ENCODE results near the gene SENP1.

Gene SENP1

DNA sequence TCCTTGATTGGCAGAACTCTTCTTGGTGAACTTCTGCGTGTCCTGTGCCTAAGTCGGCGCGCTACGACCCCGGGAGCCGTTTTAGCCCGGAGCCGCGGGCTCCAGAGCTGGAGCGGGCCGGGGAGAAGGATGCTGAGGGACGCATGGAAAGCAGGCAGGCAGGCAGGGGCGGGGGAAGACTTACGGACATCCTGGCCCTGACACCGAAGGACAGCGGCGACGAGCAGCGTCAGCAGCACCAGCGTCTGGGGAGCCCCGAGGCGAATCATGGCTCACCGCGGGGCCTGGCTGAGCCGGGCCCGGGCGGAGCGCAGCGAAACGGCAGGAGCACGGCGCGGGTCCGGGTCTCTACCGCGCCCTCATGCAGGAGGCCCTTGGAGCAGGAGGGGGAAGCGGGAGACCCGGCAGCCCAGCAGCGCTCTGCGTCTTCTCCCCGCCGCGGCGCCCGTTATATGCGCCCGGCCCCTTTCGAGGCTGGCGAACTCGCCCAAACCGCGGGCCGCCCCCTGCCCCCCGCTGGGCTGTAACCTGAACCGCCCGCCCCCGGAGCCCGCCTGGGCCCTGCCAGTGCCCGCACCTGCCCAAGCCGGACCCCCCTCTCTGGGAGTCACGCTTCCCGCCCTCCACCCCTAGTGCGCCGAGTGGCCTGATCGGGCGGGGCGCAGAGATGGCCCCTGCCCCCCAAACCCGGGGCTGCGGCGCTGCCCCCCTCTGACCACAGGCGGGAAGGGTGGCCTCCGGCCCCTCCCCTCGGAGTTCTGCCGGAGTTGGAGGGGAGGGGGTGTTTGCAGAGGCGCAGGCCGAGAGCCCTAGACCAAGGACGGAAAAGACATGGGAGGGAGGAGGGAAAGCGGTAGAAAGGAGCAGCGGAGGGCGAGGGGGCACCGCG lies 101.6 kb downstream of the SENP1 start, which contains the start of gene COL2A1:
TSS of gene COL2A1 (minus strand) at position 424 of the 889 bp plus-strand sequence. CDS start at position 269, 155 bp downstream.
- TF ChIP-seq, protein P1, sequence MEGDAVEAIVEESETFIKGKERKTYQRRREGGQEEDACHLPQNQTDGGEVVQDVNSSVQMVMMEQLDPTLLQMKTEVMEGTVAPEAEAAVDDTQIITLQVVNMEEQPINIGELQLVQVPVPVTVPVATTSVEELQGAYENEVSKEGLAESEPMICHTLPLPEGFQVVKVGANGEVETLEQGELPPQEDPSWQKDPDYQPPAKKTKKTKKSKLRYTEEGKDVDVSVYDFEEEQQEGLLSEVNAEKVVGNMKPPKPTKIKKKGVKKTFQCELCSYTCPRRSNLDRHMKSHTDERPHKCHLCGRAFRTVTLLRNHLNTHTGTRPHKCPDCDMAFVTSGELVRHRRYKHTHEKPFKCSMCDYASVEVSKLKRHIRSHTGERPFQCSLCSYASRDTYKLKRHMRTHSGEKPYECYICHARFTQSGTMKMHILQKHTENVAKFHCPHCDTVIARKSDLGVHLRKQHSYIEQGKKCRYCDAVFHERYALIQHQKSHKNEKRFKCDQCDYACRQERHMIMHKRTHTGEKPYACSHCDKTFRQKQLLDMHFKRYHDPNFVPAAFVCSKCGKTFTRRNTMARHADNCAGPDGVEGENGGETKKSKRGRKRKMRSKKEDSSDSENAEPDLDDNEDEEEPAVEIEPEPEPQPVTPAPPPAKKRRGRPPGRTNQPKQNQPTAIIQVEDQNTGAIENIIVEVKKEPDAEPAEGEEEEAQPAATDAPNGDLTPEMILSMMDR (IDR thresholded peaks at IDR 0.05; ENCODE audit: low read depth, low read length): no peak
- DNase-seq (ENCODE audit: extremely low read depth, low read depth): no peak

DNA sequence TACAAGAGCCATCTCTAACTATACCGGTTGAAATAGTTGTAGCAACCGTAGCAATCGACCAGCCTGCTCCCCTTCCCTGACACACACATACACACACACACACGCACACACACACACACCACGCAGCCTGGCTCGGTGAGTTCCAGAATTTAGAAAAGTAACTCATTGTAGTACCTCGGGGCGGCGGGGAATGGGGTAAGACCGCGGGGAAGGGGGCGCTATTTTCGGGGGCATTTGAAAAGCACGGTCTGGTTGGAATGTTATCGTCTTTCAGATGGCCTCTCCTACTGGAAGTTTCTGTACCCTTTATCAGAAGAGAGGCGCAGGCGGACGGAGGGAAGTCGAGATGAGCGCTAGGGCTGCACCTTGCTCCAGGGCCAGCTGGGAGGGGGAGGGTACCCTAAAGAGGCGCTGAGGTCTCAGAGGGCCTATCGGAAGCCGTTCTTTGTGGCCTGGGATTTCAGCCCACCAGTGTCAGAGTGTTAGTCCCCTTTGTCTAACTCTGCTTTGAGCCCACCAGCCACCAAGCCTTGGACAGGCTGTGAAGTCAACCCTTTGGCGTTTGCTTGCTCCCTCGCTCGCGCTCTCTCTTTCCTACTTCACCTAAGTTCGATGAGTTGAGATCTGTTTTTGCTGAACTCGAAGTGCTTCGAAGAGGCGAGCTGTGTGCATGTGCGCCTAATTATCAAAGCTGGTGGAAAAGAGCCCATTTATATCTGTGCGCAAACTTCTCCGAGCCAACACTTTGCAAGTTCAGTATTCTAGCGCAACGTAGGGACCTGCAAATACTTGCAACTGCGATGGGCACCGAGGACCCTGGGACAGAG lies 102.4 kb downstream of the SENP1 start:
- TF ChIP-seq, protein P1 (IDR thresholded peaks at IDR 0.05; ENCODE audit: low read depth, low read length): no peak
- no peak for DNase-seq (ENCODE audit: extremely low read depth, low read depth)

DNA sequence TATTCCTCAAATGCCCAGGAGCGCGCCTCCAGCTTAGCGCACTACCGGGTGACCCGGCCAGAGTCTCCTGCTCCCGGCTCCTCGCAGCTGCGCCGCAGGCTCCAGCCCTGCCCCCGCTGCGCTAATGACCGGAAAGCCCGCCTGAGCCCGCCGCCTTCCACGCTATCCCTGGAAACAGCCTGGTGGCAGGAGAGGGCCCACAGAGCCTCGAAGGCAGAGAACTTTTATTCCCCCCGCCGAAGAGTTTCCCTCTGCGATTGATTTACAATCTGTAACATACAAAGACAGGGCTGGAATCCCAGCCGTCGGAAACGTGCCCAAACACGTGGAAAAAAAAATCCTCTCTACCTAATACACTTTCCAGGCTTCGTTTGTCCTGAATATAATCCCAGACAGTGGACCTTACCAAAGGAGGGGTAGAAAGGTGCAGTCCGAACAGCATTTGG lies 103.1 kb downstream of the SENP1 start:
- TF ChIP-seq, protein P1 (IDR thresholded peaks at IDR 0.05; ENCODE audit: low read depth, low read length): no peak
- no peak for DNase-seq (ENCODE audit: extremely low read depth, low read depth)

DNA sequence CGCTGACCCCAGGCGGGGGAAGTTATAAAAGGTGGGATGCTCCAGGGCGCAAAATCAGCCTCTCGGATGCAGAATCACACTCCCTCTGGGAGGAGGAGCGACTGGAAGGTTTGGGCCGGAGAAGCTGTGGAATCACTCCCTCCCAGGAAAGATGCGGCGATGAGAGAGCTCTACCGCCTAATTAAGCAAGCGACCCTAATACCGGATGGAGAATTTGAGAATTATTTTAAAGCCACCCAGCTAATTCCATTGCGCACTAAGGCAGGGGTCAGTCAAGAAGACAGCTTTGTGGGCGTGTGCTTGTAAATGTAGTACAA lies 103.5 kb downstream of the SENP1 start:
- TF ChIP-seq, protein P1 (IDR thresholded peaks at IDR 0.05; ENCODE audit: low read depth, low read length): no peak
- no peak for DNase-seq (ENCODE audit: extremely low read depth, low read depth)

DNA sequence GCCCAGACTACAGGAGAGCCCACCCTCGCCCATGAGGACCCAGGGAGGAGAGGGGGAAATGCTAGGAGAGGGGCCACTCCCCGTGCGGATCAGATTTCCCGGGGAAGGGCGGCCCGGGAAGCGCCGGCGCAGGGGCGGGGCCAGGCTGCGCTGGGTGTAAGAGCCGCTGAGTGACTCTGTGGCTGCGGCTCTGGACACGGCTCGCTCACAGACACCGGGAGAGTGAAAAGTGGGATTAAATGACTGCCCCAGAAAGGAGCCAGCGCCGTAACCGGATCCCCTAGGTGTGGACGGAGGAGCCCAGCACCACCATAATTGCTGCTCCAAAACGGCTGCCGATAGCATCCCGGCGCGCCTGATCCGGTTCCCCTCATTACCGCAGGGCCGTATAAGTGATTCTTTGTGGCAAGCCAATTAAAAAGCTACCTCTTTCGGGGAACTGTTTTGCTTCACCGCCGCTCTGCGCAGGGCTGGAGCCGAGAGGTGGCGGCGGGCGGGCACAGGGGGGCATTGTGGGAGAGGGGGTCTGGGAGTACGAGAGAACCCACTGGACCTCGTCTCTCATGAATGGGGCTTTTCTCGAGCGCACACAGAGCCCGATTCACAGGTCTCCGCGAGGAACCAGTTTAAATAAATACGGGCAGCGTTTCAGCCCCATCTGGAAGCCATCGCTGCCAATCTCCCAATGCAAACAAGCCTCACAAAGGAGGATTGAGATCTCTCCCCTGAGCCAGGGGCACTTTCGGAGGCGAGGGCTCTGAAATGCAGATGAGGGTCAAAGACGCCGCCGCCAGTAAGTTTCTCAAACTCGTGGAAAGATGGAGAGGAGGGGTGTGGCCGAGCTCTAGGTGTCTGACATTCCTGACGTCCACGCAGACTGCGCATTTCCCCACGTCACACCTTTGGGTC lies 104.1 kb downstream of the SENP1 start:
- no peak for DNase-seq (ENCODE audit: extremely low read depth, low read depth)
- TF ChIP-seq, protein P1 (IDR thresholded peaks at IDR 0.05; ENCODE audit: low read depth, low read length): no peak

DNA sequence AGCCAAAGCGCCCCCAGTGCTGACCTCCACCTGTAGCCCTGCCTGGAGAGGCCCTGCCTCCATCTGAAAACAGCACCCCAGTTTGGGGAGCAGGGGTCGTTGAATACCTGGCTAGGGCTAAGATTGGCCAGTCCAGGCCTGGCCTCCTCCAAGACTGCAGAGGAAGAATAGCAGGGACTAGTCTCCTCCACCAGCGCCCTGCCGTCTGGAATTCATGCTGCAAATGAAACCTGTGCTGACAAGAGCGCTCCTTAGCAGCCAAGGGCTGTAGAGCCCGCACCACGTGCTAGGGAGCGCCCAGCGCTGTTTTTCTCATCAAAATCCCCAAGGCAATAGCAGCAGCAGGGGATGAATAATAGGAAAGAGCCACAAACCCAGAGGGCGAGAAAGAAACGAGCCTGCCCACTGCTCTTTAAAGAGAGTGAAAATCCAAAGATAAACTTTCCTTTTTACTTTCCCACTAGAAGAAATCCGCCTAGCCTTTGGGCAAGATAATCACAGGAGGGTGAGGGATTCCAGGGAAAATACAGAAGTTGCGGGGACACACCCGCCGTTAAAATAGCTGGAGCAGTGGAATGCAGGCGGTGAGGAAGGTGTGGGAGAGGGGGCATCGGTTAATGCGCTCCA lies 104.9 kb downstream of the SENP1 start:
- DNase-seq (ENCODE audit: extremely low read depth, low read depth): no peak
- TF ChIP-seq, protein P1 (IDR thresholded peaks at IDR 0.05; ENCODE audit: low read depth, low read length): no peak
